Measurements from ENCODE around the gene SGO1. TPM values are rescaled to one million over a fixed set of nuclear protein-coding genes. Genes with fewer than 3 reads are reported as not detected.

SGO1 gene
- total RNA-seq, 1 donor = 0.36 TPM

GRCh38 chr3:20128358-20128757 lies 57.6 kb downstream of the SGO1 start:
- no peak for TF ChIP-seq CTCF (IDR thresholded peaks at IDR 0.05; ENCODE audit: extremely low read depth, low read depth, low read length)
- no peak for DNase-seq (ENCODE audit: insufficient read length, low spot score, missing footprints)
- Histone ChIP-seq H3K4me1 (ENCODE audit: insufficient read depth, low read length) (peaks cover 5% of the 10 kb centered on the region), H3K4me3 (ENCODE audit: insufficient read depth, low read length) (no peak overlapping the region), H3K79me2 (ENCODE audit: insufficient read depth, low read length) (no peaks in the 10 kb centered on the region), H3K36me3 (ENCODE audit: insufficient read depth, low read length) (no peaks in the 10 kb centered on the region), H2AFZ (ENCODE audit: low read length) (no peak overlapping the region), H3K27me3 (ENCODE audit: insufficient read depth, low read length) (no peaks in the 10 kb centered on the region), H4K20me1 (ENCODE audit: insufficient read depth, low read length) (no peaks in the 10 kb centered on the region), H3K27ac (ENCODE audit: low read depth, low read length) (no peak overlapping the region), H3K9me3 (ENCODE audit: low read depth, low read length) (no peaks in the 10 kb centered on the region), H3K4me2 (ENCODE audit: insufficient read depth, low read length) (no peak overlapping the region)

- H3K79me2 ChIP-seq (ENCODE audit: insufficient read depth, low read length) = no peaks in the 10 kb centered on the region
- no peak overlapping the region for H3K27ac ChIP-seq (ENCODE audit: low read depth, low read length)
- no peaks in the 10 kb centered on the region for H3K9me3 ChIP-seq (ENCODE audit: low read depth, low read length)
- peaks cover 5% of the 10 kb centered on the region for H3K4me1 ChIP-seq (ENCODE audit: insufficient read depth, low read length)
- H3K36me3 ChIP-seq (ENCODE audit: insufficient read depth, low read length) = no peaks in the 10 kb centered on the region
- DNase-seq (ENCODE audit: insufficient read length, low spot score, missing footprints) = peak; percentile 3
- H3K27me3 ChIP-seq (ENCODE audit: insufficient read depth, low read length) = no peaks in the 10 kb centered on the region
- H3K4me2 ChIP-seq (ENCODE audit: insufficient read depth, low read length) = peak overlapping the region; percentile 69
- peak overlapping the region; percentile 44 for H3K4me3 ChIP-seq (ENCODE audit: insufficient read depth, low read length)
- no peak for TF ChIP-seq CTCF (IDR thresholded peaks at IDR 0.05; ENCODE audit: extremely low read depth, low read depth, low read length)
- peak overlapping the region; percentile 81 for H2AFZ ChIP-seq (ENCODE audit: low read length)
- H4K20me1 ChIP-seq (ENCODE audit: insufficient read depth, low read length) = no peaks in the 10 kb centered on the region
Measured at GRCh38 chr3:20125897-20126296, 60.1 kb downstream of the SGO1 start.

GRCh38 chr3:20125289-20125688 lies 60.7 kb downstream of the SGO1 start:
- DNase-seq (ENCODE audit: insufficient read length, low spot score, missing footprints) = no peak
- Histone ChIP-seq H3K4me3 (ENCODE audit: insufficient read depth, low read length) (no peak overlapping the region), H3K4me1 (ENCODE audit: insufficient read depth, low read length) (peaks cover 5% of the 10 kb centered on the region), H3K27me3 (ENCODE audit: insufficient read depth, low read length) (no peaks in the 10 kb centered on the region), H3K79me2 (ENCODE audit: insufficient read depth, low read length) (no peaks in the 10 kb centered on the region), H2AFZ (ENCODE audit: low read length) (peak overlapping the region; percentile 81), H3K4me2 (ENCODE audit: insufficient read depth, low read length) (no peak overlapping the region), H4K20me1 (ENCODE audit: insufficient read depth, low read length) (no peaks in the 10 kb centered on the region), H3K36me3 (ENCODE audit: insufficient read depth, low read length) (no peaks in the 10 kb centered on the region), H3K9me3 (ENCODE audit: low read depth, low read length) (no peaks in the 10 kb centered on the region), H3K27ac (ENCODE audit: low read depth, low read length) (no peak overlapping the region)
- TF ChIP-seq CTCF (IDR thresholded peaks at IDR 0.05; ENCODE audit: extremely low read depth, low read depth, low read length) = no peak

GRCh38 chr3:20123131-20123652 lies 62.8 kb downstream of the SGO1 start:
- Histone ChIP-seq H3K27ac (ENCODE audit: low read depth, low read length) (no peak overlapping the region), H3K27me3 (ENCODE audit: insufficient read depth, low read length) (no peaks in the 10 kb centered on the region), H4K20me1 (ENCODE audit: insufficient read depth, low read length) (no peaks in the 10 kb centered on the region), H3K79me2 (ENCODE audit: insufficient read depth, low read length) (no peaks in the 10 kb centered on the region), H3K9me3 (ENCODE audit: low read depth, low read length) (no peaks in the 10 kb centered on the region), H3K36me3 (ENCODE audit: insufficient read depth, low read length) (no peaks in the 10 kb centered on the region), H3K4me3 (ENCODE audit: insufficient read depth, low read length) (no peak overlapping the region), H3K4me2 (ENCODE audit: insufficient read depth, low read length) (no peak overlapping the region), H2AFZ (ENCODE audit: low read length) (no peak overlapping the region), H3K4me1 (ENCODE audit: insufficient read depth, low read length) (peaks cover 5% of the 10 kb centered on the region)
- no peak for TF ChIP-seq CTCF (IDR thresholded peaks at IDR 0.05; ENCODE audit: extremely low read depth, low read depth, low read length)
- no peak for DNase-seq (ENCODE audit: insufficient read length, low spot score, missing footprints)

Data from osteoblast (primary cell).